ENCODE measurements around the gene POLR2J.
"Not testable (repeated sequence)": the region's sequence is repeated elsewhere in the genome, so short reads cannot be mapped to it uniquely, and the experiment has no call there.

Gene POLR2J

GRCh38 chr7:102464577-102465280 lies 14.0 kb downstream of the POLR2J start, which contains the start of the genes ALKBH4 and LRWD1:
Gene ALKBH4, minus strand, starts transcription at chr7:102464863. Its CDS starts 27 bp downstream, at chr7:102464836.
Gene LRWD1, plus strand, starts transcription at chr7:102464984. Its CDS starts 97 bp downstream, at chr7:102465081.
- peak; percentile 63 for DNase-seq

DNA sequence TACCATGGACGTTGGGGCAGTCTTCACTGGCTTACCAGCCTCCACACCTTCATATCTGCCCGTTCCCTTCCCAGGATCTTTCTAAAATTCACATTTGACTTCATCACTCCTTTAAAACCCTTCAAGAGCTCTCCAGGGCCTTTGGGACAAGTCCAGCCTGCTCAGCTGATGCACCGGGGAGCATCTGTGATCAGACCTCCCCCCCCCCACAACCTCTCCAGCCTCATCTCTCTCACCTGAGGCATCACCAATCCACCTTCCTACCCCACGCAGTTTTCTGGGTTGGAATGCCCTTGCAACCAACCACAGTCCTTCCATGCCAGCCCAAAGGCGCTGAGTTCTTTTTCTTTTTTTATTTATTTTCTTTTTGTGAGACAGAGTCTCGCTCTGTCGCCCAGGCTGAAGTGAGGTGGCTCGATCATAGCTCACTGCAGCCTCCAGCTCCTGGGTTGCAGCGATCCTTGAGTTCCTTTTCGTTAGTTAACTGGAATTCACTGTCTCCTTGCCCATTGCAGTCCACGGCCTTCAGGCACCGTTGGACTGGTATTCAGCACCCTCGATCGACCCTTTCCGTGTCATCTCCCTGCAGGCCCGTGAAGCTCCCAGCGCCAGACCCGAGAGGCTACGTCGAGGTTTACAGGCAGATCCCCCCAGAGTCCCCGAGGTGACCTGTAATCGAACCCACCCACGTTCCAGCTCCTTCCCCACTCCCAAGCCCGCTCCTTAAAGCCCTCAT lies 14.7 kb downstream of the POLR2J start:
- no peak for DNase-seq

GRCh38 chr7:102460467-102460866 lies 18.3 kb downstream of the POLR2J start:
- no peak for DNase-seq

DNA sequence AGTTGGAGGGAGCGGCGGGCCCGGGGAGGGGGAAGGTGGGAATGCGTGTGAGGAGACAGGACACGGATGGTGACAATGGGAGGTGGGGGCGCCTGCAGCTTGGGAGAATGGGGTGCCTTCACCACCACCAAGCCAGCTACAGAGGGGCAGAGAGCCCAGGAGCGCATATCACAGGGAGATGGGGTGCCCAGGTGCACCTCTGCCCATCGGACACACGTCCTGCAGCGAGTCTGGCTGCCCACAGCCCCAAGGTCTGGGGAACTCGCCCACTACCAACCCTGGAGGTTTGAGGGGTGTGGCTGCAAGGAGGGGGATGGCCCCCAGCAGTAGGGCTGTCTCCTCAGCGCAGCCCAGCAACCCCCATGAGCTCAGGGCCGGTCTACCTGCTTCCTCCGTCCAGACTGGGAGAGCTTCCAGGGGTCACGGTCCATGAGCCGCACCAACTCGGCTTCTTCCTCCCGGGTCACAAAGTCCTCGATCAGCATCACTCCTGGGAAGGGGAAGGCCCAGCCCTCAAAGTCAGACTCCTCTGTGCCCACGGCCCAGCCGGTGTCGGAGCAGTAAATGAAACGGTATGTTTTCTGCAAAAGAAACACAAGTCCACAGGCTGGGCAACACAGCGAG lies 19.4 kb downstream of the POLR2J start:
- no peak for DNase-seq

GRCh38 chr7:102457352-102457924 lies 21.3 kb downstream of the POLR2J start:
- DNase-seq: no peak

- no peak for DNase-seq
Measured at GRCh38 chr7:102456327-102456726, 22.4 kb downstream of the POLR2J start.

DNA sequence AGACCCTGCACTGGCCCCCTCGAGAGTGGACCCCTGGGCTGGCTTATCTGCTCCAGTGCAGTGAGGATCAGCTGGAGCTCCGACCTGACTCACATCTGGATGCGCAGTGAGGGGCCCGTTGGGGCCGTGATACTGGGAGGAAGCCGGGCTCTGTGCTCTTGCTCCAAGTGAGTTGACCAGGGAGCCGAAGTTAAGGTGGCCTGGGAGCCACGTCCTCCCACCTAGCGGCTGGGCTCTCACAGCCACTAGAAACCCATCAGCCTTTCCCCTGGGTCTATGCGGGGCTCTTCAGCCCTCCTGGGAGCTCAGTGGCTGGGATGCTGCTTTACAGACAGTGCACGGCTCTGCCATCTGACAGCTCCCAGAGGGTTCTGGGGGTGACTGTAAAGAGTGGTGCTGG lies 23.1 kb downstream of the POLR2J start:
- DNase-seq: no peak

GRCh38 chr7:102454932-102455331 lies 23.8 kb downstream of the POLR2J start:
- DNase-seq: not testable (repeated sequence)

DNA sequence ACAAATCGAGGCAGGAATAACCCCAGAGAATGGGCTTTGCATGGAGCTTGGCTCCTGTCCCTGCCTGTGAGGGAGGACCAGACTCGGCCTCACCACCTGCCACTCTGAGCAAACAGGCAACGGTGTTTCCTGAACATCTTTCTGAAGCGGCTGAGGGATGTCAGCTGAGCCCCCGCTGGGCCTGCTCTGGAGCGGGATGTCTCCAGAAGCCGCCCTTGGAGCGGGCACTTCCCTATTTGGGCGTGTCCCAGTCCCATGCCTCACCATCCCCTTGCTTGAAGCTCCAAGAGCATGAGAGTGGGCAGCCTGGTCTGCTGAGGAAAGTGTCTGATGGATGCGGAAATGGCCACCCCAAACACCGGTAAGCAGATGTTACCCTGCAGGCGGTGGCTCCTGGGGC lies 24.3 kb downstream of the POLR2J start:
- no peak for DNase-seq

DNA sequence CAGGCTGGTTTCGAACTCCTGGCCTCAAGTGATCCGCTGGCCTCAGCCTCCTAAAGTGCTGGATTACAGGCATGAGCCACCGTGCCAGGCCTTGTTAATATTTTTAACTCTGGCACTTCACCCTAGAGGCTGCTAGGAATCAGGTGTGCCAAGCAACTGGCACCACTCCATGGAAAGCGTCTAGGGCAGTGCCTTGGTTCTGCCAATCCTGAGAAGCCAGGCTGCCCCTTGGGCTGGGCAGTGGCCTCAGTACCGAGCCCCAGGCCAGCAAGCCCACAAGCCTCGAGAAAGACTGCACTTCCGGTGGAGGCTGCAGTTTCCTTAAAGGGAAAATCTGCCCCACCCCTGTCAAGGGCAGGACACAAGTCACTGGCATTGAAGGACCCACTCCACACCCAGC lies 25.4 kb downstream of the POLR2J start:
- no peak for DNase-seq

GRCh38 chr7:102452451-102452850 lies 26.3 kb downstream of the POLR2J start:
- no peak for DNase-seq

- DNase-seq: no peak
Measured at GRCh38 chr7:102451371-102452054, 27.2 kb downstream of the POLR2J start.

GRCh38 chr7:102450242-102450641 lies 28.5 kb downstream of the POLR2J start:
- no peak for DNase-seq

GRCh38 chr7:102449136-102449535 lies 29.6 kb downstream of the POLR2J start:
- no peak for DNase-seq

DNA sequence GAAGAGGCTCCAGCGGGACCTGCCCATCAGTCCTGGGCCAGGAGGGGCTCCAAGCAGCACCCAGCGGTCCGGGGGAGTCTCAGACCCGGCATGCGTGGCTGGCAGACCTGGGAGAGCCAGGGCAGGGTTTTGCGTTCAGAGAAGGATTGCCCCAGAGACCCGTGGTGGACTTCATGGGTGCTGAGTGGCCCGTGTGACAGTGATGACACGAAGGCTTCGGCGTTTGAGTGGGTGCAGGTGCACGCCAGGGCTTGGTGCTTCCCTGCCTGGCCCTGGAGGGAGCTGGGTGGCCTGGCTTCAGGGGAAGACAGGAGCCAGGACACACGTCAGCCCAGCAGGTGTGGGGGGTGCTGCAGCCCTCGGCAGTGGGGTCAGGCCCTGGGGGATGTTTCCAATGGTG lies 31.4 kb downstream of the POLR2J start:
- no peak for DNase-seq

- DNase-seq: no peak
Measured at GRCh38 chr7:102446387-102447156, 32.1 kb downstream of the POLR2J start.

DNA sequence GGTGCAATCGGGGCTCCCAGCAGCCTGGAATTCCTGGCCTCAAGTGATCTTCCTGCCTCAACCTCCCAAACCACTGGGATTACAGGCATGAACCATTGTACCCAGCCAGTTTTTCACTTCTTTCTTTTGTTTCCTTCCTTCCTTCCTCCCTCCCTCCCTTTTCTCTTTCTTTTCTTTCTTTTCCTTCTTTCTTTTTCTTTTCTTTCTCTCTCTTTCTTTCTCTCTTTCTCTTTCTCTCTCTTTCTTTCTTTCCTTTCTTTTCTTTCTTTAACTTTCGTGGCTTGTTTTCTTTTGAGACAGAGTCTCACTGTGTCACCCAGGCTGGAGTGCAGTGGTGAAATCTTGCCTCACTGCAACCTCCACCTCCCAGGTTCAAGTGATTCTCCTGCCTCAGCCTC lies 33.0 kb downstream of the POLR2J start:
- no peak for DNase-seq

DNA sequence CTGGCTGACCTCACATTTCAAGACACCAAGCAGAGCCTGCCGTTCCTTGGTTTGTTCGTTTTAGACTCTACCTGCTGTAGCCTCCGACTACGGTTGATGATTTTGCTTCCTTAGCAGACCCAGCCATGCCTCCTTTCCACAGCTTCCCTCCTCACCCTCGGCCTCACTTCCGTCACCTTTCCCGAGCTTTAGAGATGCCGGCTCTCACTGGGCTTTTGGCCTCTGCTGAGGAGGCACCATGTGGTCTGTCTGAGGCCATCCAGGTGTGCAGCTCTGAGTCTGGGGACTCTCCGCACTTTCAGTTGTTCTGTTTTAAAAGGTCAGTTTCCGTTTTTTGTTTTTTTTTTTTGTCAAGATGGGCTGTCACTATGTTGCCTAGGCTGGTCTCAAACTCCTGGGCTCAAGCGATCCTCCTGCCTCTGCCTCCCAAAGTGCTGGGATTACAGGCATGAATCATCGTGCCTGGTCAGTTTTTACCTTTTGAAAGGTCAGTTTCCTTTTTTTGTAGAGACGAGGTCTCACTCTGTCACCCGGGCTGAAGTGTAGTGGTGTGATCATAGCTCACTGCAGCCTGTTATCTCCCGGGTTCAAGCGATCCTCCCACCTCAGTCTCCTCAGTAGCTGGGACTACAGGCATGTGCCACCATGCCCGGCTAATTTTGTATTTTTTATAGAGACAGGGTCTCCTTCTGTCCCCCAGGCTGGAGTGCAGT lies 33.6 kb downstream of the POLR2J start:
- DNase-seq: no peak

GRCh38 chr7:102439963-102440795 lies 38.5 kb downstream of the POLR2J start:
- DNase-seq: no peak

- DNase-seq: no peak
Measured at GRCh38 chr7:102436118-102436517, 42.6 kb downstream of the POLR2J start.
